GM12874 (cell line): ENCODE measurements around the gene SERPINB2.

Experiments
- CTCF ChIP-seq: IDR thresholded peaks from 2 replicates; pipeline ENCODE4 v1.5.1; 2011; ENCODE audit warnings: low read depth, mild to moderate bottlenecking, control low read depth, low read length, moderate library complexity; ENCODE audit not compliant: insufficient read depth

The SERPINB2 gene, protein sequence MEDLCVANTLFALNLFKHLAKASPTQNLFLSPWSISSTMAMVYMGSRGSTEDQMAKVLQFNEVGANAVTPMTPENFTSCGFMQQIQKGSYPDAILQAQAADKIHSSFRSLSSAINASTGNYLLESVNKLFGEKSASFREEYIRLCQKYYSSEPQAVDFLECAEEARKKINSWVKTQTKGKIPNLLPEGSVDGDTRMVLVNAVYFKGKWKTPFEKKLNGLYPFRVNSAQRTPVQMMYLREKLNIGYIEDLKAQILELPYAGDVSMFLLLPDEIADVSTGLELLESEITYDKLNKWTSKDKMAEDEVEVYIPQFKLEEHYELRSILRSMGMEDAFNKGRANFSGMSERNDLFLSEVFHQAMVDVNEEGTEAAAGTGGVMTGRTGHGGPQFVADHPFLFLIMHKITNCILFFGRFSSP

DNA sequence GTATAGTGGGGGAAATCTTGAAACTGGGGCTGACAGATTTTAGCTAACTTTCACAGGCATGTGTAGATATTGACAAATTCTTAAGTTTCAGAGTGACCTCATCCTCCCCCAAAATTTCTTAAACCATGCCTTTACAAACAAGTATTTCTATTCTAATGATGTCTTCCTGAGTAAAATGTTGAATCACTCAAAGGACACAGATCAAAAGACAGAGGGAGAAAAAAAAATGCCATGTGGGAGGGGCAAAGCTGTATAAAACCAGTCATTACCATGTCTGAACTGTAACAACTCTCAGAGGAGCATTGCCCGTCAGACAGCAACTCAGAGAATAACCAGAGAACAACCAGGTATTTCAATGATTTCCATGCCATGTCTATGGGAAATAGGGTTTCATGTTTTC, at the start of gene SERPINB2:
Gene SERPINB2 (plus strand): TSS at position 282 of the 400 bp plus-strand sequence. CDS start 3,740 bp downstream, outside the sequence.
- TF ChIP-seq CTCF = no peak

- no peak for TF ChIP-seq CTCF
These were observed 44.5 kb upstream of the SERPINB2 start for GRCh38 chr18:63843008-63843407.

GRCh38 chr18:63844254-63844653, 43.3 kb upstream of the SERPINB2 start:
- peak; percentile 24; the same call in 1 of the 2 replicates for TF ChIP-seq CTCF

- peak; percentile 48 for TF ChIP-seq CTCF
These were observed 39.3 kb upstream of the SERPINB2 start for GRCh38 chr18:63848159-63848558.

DNA sequence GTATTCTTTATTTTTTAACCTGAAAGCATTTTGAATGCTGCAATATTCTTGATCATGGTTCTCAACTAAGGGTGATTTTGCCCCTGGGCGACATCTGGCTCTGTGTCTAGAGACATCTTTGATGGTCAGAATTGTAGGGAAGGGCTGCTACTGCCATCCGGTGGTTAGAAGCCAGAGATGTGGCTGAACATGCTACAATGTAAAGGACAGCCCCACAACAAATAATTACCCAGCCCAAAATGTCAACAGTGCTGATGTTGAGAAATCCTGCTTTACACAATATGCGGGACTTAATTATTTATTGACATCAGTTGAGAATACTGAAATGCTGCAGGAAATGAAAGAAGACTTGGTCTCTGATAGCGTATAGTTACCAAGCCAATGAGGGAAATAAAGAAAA, 37.5 kb upstream of the SERPINB2 start:
- TF ChIP-seq CTCF = peak; percentile 66; the same call in 1 of the 2 replicates

- TF ChIP-seq CTCF = no peak
These were observed 36.9 kb upstream of the SERPINB2 start for GRCh38 chr18:63850636-63851035.

DNA sequence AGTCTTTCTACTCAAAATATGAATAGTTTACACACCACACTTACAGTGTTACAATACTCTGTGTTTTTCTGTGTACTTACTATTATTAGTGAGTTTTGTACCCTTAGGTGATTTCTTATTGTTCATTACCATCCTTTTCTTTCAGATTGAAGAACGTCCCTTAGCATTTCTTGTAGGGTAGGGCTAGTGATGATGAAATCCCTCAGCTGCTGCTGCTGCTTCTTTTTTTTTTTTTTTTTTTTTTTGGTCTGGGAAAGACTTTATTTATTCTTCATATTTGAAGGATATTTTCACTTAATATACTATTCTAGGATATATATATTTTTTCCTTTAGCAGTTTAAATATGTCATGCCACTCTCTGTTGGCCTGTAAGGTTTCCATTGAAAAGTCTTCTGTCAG, 29.0 kb upstream of the SERPINB2 start:
- no peak for TF ChIP-seq CTCF
